ENCODE data around the gene BIRC5.

- TF ChIP-seq CTCF (IDR thresholded peaks at IDR 0.05 in 2 of 3, conservative IDR thresholded peaks at IDR 0.05 in 1 of 3; ENCODE audit: borderline replicate concordance in 1 of 3, insufficient read depth in 1 of 3, low read depth in 2 of 3, low read length in 2 of 3) (no peak), POLR2A (IDR thresholded peaks at IDR 0.05; ENCODE audit: borderline replicate concordance, extremely low read depth, insufficient read depth, insufficient read length) (no peak), ELF1 (IDR thresholded peaks at IDR 0.05; ENCODE audit: borderline replicate concordance, low read depth) (no peak), RAD21 (IDR thresholded peaks at IDR 0.05; ENCODE audit: low read depth) (no peak), YY1 (IDR thresholded peaks at IDR 0.05; ENCODE audit: extremely low read depth, insufficient replicate concordance, low read depth, low read length) (no peak), ZBTB33 (IDR thresholded peaks at IDR 0.05; ENCODE audit: extremely low read depth, insufficient replicate concordance, low read length) (no peak), EZH2 (IDR thresholded peaks at IDR 0.05) (no peak), ATF3 (IDR thresholded peaks at IDR 0.05) (no peak)
Measured at GRCh38 chr17:78240012-78240655, 26.1 kb downstream of the BIRC5 start.

Measured in HCT116 (cell line).